Ascending aorta (tissue), 2 donors: ENCODE results near the gene HMX3. TPM values are rescaled to one million over a fixed set of nuclear protein-coding genes. Genes with fewer than 3 reads are reported as not detected.

Experiments
- DNase-seq, 2 donors: peaks; one replicate each; pipeline ENCODE4 v3.0.0-alpha.2; 2019; ENCODE audit warnings: low spot score in 2 of 2
- H3K27ac ChIP-seq, 2 donors: fragments of 200-600 bp; sonication (generic); one replicate each; pipeline ENCODE4 v1.5.1; 2016 to 2017; ENCODE audit warnings: mild to moderate bottlenecking in 1 of 2
- H3K27me3 ChIP-seq: fragments of 200-600 bp; sonication (generic); one replicate; pipeline ENCODE4 v1.5.1; 2017
- H3K36me3 ChIP-seq, 2 donors: fragments of 200-600 bp; sonication (generic); one replicate each; pipeline ENCODE4 v1.5.1; 2016
- H3K4me1 ChIP-seq, 2 donors: fragments of 200-600 bp; sonication (generic); one replicate each; pipeline ENCODE4 v1.5.1; 2016 to 2017; ENCODE audit warnings: mild to moderate bottlenecking in 1 of 2
- H3K4me3 ChIP-seq, 2 donors: fragments of 200-600 bp; sonication (generic); one replicate each; pipeline ENCODE4 v1.5.1; 2016 to 2017; ENCODE audit warnings: mild to moderate bottlenecking in 1 of 2
- H3K9me3 ChIP-seq, 2 donors: fragments of 200-600 bp; sonication (generic); one replicate each; pipeline ENCODE4 v1.5.1; 2016
- CTCF ChIP-seq, 3 experiments: fragments of 200-600 bp in 2 of 3; fragments of 450-650 bp in 1 of 3; sonication (generic) in 2 of 3; IDR thresholded peaks; one replicate each; pipeline ENCODE4 v1.5.1; 2016 to 2019; ENCODE audit warnings: antibody characterized with exemption in 3 of 3, mild to moderate bottlenecking in 1 of 3, moderate library complexity in 1 of 3
- intact Hi-C: fragments of 100-400 bp; cut with DNase I; formaldehyde crosslinking; loops from one replicate; pipeline ENCODE4 v1.15.1; 2023
- total RNA-seq: library from RNA; depleted of rRNA; stranded (reverse); fragments of >200 nt; gene quantifications from one replicate; pipeline ENCODE4 v1.1.0, GENCODE V29; 2016

HMX3 gene
- total RNA-seq, 1 donor from 2014 or later = not detected

- Histone ChIP-seq H3K27me3 (peaks cover 55% of the 10 kb centered on the region), H3K4me1 (peaks cover 0 to 3% of the 10 kb centered on the region in 2 donors), H3K4me3 (no peak overlapping the region), H3K9me3 (no peaks in the 10 kb centered on the region), H3K27ac (no peak overlapping the region), H3K36me3 (no peaks in the 10 kb centered on the region)
- intact Hi-C loops = no loop called here
- DNase-seq = no peak
- no peak for TF ChIP-seq CTCF (IDR thresholded peaks at IDR 0.05)
These were observed 8.0 kb downstream of the HMX3 start for GRCh38 chr10:123143825-123144168.

GRCh38 chr10:123144697-123145541 is 9.1 kb downstream of the HMX3 start:
- intact Hi-C loops = no loop called here
- no peak for TF ChIP-seq CTCF (IDR thresholded peaks at IDR 0.05)
- Histone ChIP-seq H3K27me3 (peaks cover 46% of the 10 kb centered on the region), H3K9me3 (no peaks in the 10 kb centered on the region), H3K27ac (no peak overlapping the region), H3K36me3 (no peaks in the 10 kb centered on the region), H3K4me1 (peaks cover under 1 to 3% of the 10 kb centered on the region in 2 donors), H3K4me3 (no peak overlapping the region)
- DNase-seq = no peak

GRCh38 chr10:123145542-123146012 is 9.8 kb downstream of the HMX3 start:
- H3K4me1 ChIP-seq = peaks cover 3% of the 10 kb centered on the region in 2 donors
- no peaks in the 10 kb centered on the region for H3K9me3 ChIP-seq
- H3K4me3 ChIP-seq = no peak overlapping the region
- TF ChIP-seq CTCF (IDR thresholded peaks at IDR 0.05) = no peak
- H3K36me3 ChIP-seq = no peaks in the 10 kb centered on the region
- peaks cover 44% of the 10 kb centered on the region for H3K27me3 ChIP-seq
- no peak for DNase-seq
- intact Hi-C loops = no loop called here
- no peak overlapping the region for H3K27ac ChIP-seq

GRCh38 chr10:123146013-123146893 is 10.5 kb downstream of the HMX3 start:
- Histone ChIP-seq H3K27ac (no peak overlapping the region), H3K4me3 (no peak overlapping the region), H3K4me1 (peaks cover 7 to 9% of the 10 kb centered on the region in 2 donors), H3K9me3 (no peaks in the 10 kb centered on the region), H3K27me3 (peaks cover 44% of the 10 kb centered on the region), H3K36me3 (no peaks in the 10 kb centered on the region)
- DNase-seq = no peak
- no peak for TF ChIP-seq CTCF (IDR thresholded peaks at IDR 0.05)
- intact Hi-C loops = no loop called here

GRCh38 chr10:123146894-123147634 is 11.3 kb downstream of the HMX3 start:
- Histone ChIP-seq H3K27ac (no peak overlapping the region), H3K9me3 (no peaks in the 10 kb centered on the region), H3K4me1 (peaks cover 8 to 12% of the 10 kb centered on the region in 2 donors), H3K36me3 (no peaks in the 10 kb centered on the region), H3K27me3 (peaks cover 46% of the 10 kb centered on the region), H3K4me3 (no peak overlapping the region)
- intact Hi-C loops = no loop called here
- TF ChIP-seq CTCF (IDR thresholded peaks at IDR 0.05) = no peak
- DNase-seq = no peak
